GM19455 (cell line): ENCODE data around the gene HDX.
A peak's percentile ranks its signal among the peaks of the same experiment; 100 is the strongest.
"Not testable (repeated sequence)": the region's sequence is repeated elsewhere in the genome, so short reads cannot be mapped to it uniquely, and the experiment has no call there.

ENCODE experiments used
- ATAC-seq: cut with Tn5 transposase; IDR thresholded peaks from one replicate; pipeline ENCODE4 v1.9.1; 2021; ENCODE audit not compliant: unreplicated experiment

HDX gene

GRCh38 chrX:84501798-84502628 is at the start of gene HDX:
HDX (minus strand) TSS chrX:84502453; CDS start chrX:84475397, 27,056 bp downstream.
- peak; percentile 95 for ATAC-seq

GRCh38 chrX:84541315-84541714 is 39.1 kb upstream of the HDX start:
- ATAC-seq: not testable (repeated sequence)

- not testable (repeated sequence) for ATAC-seq
Observed at GRCh38 chrX:84537627-84538026, 35.4 kb upstream of the HDX start.

- no peak for ATAC-seq
Observed at GRCh38 chrX:84488426-84488825, 13.8 kb downstream of the HDX start.

DNA sequence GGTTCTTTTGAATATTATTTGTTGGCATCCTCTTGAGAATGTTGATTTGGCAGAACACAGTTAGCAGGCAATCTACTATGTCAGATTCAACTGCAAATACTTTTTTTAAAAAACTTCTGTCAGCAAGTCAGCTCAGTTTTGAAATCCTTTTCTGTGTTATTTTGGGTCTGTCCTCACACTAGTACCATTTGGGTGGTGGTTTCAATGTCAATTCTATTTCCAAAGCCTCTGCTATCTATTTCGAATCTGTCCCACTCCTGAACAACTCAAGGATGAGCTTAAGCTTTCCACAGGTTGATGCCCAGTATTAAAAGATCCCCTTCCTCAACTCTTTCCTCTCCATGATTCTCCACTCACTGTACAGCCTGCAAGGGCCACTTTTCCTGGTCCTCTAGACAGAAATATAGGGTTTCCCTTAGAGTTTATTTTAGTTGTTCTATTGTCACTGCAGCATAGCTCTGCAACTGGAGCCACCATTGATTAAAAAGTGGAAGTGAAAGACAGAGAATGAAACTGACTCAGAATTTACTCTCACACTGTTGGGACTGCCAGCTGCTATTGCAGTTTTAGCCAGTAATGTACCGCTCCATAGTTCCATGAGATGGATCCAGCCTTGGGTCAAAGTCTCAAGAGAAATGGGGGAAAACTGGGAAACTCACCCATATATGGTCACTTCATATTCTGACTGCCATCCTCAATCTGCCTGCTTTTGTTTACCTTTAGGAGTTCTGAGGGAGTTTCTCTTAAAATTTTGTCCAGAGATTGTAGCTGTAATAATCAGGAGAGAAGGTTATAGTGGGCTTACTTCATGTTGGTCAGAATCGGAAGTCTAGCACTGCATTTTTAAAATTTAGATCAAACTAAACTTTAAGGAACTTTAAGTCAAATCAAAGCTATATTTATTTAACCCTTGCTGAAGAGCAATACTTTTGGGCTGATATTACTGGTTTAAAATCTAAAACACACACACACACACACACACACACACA is 14.6 kb downstream of the HDX start:
- ATAC-seq: peak; percentile 100

DNA sequence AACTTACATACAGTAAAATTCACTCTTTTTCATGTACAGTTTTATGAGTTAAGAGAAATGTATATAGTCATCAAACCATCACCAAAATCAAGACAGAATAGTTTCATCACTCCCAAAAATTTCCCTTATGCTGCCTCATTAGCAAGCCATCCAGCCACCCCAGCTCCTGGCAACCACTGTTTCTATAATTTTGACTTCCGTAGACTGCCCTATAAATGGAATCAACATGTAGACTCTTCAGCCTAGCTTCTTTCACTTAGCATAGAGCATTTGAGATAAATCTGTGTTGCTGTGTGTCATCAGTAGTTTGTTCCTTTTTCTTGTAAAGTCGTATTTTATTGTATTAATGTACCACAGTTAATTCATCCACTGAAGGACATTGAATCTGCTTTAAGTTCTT is 23.2 kb downstream of the HDX start:
- no peak for ATAC-seq

GRCh38 chrX:84477114-84477513 is 25.1 kb downstream of the HDX start:
- no peak for ATAC-seq

GRCh38 chrX:84475596-84475995 is 26.7 kb downstream of the HDX start:
- ATAC-seq: no peak

- ATAC-seq: no peak
Observed at GRCh38 chrX:84475101-84475500, 27.2 kb downstream of the HDX start.

DNA sequence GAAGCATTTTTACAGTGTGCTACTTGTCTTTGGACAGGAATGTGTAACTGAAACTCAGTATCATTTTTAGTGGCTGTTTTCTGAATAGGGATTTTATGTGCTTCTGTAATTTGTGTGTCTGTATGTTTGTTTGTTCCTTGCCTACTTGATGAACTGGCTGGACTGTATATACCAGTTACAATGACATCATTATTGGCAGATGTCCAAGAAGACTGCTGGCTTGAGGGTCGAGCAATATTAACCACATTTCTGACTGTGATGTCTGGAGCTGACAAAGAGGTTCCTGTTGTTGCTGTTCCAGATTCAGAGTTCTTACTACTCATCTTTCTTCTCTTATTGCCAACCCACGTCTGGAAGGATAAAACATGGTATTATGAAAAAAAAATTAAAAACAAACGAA is 33.0 kb downstream of the HDX start:
- no peak for ATAC-seq

DNA sequence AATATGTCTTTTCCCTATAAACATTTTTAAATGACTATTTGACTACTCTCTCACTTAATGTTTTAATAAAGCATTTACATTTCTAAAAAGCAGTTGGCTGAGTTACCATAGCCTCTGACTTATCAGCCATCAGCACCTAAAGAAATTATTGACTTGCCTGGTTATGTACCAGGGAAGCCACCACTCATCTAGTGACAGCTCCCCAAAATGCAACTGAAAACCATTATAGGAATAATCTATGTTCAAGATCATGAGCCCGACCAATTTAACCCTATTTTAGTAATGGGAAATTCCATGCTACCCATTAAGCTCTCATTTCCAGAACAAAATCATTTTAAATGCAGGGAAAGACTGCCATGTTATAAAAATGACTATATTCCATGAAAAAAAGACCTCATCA is 34.4 kb downstream of the HDX start:
- ATAC-seq: no peak

DNA sequence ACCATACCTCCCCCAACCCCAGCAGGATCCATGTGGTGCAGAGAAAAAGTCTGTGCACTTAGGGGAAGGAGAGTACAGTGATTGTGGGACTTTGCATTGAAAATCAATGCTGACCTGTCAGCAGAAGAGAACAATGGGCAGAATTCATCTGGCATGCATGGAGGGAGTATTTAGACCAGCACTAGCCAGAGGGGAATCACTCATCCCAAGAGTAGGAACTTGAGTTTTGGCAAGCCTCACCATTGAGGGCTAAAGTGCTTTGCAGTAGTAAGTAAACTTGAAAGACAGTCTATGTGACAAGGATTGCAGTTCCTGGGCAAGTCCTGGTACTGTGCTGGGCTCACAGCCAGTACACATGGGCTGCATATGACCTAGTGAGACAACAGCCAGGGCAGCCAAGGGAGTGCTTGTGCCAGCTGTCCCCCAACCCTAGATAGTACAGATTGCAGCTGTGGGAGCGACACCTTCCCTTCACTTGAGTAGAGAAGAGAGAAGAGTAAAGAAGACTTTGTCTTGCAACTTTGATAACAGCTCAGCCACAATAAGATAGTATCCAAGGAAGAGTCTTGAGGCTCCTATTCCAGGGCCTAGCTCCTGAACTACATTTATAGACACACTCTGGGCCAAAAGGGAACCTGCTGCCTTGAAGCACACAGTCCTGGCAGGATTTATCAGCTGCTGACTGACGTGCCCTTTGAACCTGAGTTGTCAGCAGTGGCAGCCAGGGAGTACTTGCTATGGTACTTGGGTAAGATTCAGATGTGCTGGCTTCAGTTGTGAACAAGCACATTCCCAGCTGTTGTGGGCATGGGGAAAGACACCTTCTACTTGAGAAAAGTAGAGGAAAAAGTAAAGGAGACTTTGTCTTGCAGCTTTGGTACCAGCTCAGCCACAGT is 48.7 kb downstream of the HDX start:
- ATAC-seq: no peak

DNA sequence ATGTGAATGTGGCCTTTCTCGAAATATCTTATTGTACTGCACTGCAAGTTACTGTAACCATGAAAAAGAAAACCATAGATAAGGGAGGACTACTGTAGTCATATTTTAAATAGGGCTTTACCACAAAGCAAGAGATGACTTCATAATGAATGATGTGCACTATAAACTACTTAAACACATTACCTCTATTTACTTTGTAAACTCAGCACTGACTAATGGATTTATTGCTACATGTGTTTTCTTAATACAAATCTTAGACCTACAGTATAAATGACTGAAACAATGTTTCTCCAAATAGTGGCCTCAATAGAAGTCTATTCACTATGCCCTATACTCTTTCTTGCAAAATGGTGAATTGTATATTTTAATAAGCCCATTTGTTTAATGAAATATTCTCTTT is 61.1 kb downstream of the HDX start:
- no peak for ATAC-seq

GRCh38 chrX:84415140-84415539 is 87.1 kb downstream of the HDX start:
- no peak for ATAC-seq

DNA sequence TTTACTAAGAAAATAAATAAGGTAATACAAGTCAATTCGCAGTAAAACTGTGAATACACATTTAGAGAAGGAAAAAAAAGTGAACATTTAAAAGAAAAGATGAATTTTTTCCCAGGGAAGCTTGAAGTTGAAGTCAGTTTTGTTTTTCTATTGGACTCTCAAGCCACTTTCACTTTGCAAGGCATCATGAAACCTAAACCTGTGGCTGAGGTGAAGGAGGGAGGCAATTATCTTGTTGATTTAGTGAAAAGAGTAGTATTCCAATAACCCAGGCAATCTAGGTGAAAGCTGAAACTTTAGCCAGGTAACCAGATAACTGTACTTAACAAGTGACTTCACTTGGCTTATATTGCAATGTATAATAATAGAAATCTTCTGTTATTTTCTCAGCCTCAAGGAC is 138.6 kb downstream of the HDX start:
- ATAC-seq: no peak

GRCh38 chrX:84363051-84363450 is 139.2 kb downstream of the HDX start:
- ATAC-seq: no peak

- ATAC-seq: no peak
Observed at GRCh38 chrX:84362184-84362838, 139.9 kb downstream of the HDX start.

- ATAC-seq: no peak
Observed at GRCh38 chrX:84358271-84358670, 144.0 kb downstream of the HDX start.

DNA sequence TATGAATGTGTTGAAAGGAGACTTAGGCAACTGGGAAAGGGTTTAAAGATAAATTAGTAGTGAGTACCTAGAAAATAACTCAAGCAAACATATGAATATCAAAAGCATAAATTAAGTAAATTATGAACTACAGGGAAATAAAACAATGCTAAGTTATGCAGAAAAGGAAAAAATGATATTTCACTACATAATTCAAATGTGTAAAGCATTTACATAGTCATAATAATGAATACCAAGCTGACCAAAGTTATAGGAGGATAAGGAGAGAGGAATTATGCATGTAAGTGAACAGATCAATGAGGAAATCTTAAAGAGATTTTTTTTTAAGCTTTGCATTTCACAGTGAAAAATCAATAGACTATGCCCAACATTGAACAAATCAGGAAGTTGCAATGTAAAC is 145.0 kb downstream of the HDX start:
- ATAC-seq: no peak

DNA sequence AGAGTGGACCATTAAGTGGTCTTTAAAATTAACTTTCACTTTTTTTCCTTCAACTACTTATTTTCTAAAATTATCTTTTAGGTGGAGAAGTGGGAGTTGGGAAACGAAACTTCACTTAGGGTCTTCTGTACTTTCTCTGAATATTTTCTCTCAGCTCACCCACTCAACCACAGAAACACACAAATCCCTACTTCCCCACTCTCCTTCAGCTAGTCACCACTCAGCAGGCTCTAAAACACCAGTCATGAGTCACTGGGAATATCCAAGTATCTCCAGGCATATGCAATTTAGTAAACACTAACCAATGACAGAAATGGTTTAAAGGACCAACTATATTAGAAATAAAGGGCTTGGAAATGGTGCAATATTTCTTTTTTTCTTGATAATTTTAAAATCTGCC is 161.3 kb downstream of the HDX start:
- ATAC-seq: no peak
